GM19463 (cell line): ENCODE measurements around the gene C6orf118.

ENCODE experiments used
- ATAC-seq: cut with Tn5 transposase; IDR thresholded peaks from one replicate; pipeline ENCODE4 v1.9.1; 2021; ENCODE audit warnings: mild to moderate bottlenecking, moderate library complexity; ENCODE audit not compliant: unreplicated experiment

Gene C6orf118

DNA sequence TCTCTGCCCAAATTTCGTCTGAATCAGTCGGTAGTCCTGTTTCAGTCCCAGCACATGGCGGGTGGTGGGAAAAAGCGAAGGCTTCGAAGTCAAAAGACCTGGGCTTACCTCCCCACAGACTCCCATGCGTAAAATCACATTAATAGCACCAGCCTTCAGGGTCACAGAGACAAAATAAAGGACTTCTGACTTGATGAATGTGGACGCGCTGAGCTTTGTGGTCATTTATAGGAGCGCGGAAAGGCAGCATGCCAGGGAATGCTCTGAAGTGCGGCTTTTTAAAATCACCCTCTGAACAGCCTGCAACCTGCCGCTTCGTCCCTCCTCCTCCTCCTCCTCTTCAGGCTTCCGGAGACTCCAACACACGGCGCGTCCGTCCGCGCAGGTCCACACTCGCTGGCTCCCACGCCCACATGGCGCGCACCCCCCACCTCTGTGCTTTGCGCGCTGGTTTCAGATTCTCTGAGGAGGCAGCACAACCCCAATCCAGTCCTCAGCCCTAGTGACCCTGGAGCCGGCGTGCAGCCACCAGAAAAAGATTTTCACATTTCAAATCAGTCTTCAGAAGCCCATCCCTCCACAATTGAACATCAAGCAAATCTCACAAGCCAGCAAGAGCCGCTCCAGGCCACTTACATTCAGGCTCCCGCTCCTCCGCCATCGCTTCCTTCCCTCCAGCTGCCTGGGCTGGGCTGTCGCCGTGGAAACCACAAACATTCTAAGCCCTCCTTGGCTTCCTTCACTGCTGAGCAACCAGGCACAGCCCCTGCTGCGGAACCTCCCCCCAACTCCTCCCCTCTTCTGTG is at the start of gene C6orf118:
Gene C6orf118 (minus strand): TSS at position 680 of the 806 bp plus-strand sequence. CDS start 19 bp downstream, at position 661.
- ATAC-seq = no peak

DNA sequence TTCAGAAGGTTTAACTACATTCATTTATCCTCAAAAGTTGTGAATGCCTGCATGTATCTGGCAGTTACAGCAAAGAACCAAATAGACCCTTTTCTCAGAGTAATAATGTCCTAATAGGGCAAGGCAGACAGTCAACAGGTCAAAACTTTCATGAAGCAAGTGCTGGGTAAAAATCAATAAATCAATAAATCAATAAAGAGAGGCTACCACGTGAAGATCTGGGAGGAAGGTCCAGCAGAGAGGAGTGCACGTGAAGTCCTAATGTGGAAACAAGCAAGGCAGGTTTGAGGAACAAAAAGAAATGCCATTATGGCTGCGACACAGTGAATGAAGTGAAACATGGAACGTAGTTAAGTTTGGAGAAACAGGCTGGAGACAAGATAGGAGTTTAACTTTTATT is 36.3 kb upstream of the C6orf118 start:
- ATAC-seq = no peak

DNA sequence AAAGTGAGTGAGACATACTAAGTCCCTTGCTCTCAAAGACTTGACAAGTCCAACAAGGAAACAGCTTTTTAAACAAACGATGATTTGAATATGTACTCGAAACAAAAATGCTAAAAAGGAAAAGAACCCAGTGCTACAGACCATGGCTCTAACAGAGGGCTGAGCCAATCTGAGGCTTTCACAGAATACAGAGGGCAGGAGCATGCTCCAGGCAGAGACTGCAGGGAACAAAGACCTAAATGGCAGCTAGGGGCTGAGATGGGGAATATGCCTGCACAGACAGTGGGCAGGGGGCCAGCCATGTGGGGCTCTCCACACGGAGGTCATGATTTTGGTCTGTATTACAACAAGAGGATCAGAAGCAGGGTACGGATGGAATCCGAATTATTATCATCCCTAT is 31.1 kb upstream of the C6orf118 start:
- no peak for ATAC-seq

DNA sequence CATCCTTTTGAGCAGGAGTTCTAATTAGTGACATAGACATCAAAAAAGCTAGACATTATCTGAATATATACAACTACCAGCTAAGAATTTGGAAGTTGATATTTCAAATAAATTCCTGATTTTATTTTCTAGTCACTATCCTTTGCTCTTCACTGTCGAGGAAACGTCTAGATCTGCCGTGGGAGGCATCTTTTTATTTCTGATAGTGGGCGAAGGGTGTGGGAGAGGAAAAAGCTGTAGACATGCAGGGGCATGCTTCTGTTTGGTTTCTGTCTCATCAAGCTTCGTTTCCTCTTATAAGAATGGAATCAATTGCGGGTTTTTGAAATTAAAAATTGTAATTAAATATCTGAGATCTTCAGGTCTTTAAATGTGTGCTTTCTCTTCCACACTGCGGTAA is 16.2 kb upstream of the C6orf118 start:
- ATAC-seq = no peak

DNA sequence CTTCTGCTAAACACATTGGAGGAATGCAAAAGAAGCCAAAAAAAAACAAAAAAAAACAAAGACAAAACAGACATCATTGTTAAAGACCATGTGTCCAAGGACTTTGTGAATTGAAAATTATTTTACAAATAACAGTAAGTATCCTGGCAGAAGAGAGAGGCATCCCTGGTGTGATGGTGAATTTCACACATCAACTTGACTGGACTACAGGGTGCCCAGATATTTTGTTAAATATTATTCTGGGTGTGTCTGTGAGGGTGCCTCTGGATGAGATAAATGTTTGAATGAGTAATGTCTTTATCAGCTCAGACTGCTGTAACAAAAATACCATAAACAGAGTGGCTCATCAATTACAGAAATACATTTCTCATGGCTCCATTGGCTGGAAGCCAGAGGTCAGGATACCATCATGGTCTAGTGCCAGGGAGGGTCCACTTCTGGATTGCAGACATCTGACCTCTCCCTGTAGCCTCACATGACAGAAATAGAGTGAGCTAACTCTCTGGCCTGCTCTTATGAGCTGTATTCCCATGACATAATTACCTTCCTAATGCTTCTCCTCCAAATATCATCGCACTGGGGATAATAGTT is 12.2 kb upstream of the C6orf118 start:
- ATAC-seq = no peak

DNA sequence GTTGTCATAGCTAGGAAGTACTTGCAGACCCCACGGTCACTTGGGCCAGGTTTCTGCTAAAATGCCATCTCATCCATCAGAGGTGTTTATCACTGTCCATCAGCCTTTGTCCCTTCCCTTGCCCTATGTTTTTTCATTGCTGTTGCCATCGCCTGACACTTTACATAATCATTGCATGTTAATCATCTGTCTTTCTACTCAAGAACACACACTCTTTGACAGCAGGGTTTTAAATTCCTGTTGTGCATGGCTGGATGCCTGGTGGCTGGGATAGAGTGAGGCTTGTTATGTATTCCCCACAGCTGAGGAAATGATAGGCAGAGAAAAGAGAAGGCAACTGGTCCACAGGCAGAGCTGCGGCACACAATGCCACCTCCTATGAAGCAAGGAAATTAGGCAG is 11.7 kb upstream of the C6orf118 start:
- no peak for ATAC-seq

DNA sequence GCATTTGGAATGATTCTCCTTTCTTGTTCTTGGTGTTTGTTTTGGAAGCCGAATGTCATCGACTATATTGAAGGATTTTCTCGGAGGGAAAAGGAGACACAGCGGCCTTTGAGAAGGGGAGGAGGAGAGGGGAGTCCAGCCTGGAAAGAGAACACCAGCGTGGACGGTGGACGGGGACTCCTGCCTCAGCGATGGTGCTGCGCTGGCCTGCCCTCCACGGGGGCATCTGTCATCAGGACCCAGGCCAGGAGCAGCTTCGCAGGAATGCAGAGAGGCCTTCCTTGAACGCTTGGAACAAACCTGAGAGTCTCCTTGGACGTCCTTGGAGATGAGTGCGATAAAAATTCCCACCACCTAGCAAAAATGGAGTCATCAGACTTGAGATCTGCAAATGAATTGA is 8.3 kb upstream of the C6orf118 start:
- no peak for ATAC-seq

DNA sequence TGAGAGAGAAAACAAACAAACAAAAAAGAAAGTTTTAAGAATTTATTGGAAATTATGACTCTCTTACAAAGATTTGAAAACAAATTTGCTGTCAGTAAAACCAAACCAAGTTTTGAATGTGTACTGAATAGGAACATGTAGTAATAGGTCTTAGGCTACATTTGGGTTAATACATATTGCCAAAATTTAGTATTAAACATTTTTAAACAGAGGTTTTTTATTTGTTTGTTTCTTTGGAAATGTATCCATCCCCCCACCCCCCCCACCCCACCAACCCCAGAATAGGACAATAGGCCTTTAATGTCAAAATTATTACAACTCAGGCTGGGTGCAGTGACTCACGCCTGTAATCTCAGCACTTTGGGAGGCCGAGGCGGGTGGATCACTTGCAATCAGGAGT is 2.5 kb downstream of the C6orf118 start:
- ATAC-seq = no peak

DNA sequence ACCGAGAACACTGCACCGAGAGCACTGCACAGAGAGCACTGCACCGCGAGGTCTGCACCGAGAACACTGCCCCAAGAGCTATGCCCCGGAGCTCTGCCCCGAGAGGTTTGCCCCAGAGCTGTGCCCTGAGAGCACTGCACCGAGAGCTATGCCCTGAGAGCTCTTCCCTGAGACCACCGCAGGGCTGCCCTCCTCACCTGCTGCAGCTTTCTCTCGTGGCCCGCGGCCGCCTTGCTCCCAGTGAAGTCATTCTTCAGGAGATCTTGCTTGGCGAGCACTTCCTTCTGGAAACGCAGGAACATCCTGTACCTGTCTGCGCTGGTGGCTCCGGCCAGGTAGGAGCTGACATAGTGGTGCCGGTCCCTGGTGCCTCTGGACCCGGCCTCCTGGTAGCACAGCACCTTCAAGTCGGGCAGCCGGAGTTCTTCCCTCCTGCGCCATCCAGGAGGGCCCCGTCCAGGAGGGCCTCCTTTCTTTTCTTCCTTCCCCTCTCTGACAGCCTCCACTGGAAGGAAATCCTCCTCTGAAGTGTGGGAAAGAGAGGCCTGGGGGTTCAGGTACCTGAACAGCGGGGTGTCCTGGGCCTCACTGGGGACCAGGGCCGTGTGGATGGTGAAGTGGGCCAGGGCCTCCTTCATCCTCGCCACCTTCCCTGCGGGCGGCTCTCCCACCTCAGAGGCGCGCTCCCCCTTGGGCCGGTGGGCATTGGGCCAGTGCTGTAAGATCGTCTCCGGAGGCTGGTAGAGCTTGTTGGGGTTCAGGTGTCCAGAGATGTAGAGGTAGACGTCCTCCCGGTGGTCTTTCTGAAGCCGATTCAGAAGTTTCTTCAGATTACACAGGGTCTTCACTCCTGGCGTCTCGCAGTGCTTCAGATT is 7.8 kb downstream of the C6orf118 start:
- no peak for ATAC-seq

DNA sequence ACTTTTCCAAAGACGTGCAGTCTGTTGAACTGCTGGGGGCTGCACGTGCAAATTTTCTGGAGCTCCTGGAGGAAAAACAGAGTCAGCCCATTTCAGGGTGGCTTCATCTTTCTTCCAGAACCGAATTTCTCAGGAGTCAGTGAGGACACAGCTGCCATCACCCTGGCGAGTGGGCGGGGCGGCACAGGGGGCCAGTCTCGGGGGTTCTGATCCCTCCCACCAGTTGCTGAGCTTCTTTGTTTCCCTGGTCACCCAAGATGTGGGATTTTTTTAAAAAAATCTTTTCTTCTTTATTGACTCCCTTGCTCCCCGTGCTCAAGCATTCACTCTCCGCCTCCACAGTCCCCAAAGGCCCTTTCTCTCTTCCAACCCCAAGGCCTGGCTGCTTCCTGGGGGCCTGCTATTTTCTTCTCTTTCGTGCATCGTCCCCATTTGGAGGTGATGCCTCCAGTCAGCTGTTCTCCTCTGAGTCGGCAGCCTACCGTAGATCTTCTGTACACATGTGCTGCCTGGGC is 8.9 kb downstream of the C6orf118 start:
- ATAC-seq = no peak

DNA sequence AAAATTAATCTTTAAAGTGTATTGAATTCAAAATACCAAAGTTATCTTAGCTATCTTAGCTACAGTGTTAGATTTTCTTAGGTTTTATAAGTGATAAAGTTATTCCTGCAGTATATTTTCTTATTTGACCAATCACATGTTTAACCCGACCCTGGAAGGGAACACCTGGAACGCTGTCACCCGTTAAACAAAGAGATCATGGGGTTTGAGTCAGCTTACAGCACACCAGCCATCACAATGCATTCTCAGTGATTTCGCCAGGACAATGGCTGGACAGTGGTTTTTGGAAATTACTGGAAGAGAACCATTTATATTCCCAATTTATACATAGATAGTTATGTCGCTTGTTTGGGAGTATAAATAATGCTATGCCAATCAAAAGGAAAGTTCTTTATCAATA is 10.5 kb downstream of the C6orf118 start:
- ATAC-seq = no peak

DNA sequence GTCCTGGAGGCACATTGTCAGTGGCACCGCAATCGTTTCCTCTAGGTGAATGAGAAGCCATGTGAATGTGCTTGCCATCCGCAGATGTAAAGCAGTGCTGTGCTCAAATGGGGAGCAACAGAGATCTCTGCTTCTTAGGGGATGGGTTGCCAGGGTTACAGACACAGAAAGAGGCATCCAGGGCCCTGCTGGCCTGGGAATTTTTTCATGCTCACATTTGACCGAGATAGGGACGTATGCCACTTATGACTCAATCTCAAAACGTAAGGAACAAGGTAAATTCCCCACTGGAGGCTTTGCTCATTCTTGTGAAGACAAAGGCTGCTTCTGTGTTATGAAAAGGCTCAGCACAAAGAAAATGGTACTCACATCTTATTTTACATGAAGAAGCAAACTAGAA is 11.0 kb downstream of the C6orf118 start:
- no peak for ATAC-seq

DNA sequence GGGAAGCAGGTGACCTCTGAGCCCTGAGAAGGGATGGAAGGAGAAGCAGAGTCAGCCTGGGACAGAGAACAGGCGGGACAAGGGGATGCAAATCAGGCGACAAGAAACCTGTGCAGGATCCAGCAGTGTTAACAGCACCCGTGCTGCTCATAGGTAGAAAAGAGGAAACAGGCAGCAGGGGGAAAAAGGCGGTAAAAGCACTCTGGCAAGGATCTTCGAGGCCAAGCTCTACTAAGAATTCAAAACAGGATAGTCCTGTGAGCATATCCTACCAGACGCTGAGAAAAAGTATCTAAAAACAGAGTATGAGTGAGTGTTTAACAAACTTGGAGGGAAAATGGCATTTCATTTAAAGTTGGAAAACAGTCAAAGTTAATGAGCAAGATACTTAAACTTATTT is 16.7 kb downstream of the C6orf118 start:
- no peak for ATAC-seq

DNA sequence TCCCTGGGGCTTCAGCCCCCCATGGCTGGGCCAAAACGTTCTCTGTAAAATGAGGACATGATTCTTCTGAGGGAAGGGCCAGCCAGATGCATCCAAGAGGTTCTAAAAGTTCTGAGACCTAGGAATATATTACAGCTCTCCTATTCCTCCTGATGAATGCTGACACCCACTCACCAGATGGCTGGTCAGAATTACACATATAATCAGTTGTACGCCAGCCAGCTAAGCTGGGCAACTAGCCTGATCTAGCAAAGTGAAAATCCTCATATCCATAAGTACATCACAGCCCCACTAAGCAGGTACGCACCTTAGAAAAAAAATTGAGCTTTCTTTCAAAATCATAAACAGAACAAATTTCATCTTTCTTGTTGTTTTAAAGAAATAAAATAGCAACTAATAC is 34.8 kb downstream of the C6orf118 start:
- no peak for ATAC-seq

DNA sequence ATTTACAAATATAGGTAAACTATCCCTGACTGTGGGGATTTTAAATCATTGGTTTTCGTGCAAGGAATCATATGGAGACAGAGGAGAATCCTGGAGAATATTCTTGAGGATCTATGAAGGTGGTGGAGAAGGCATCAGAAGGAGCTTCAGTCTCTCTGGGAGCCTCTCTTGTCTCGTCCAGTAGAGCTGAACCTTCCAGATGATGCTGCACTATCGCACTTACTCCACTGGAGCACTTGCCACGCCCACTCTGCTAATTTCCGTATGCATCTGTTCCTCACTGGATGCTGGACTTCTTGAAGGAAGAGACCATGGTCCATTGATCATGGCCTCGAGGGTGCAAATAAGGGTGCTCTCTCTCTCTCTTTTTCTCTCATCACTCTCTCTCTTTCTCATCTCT is 36.8 kb downstream of the C6orf118 start:
- no peak for ATAC-seq

DNA sequence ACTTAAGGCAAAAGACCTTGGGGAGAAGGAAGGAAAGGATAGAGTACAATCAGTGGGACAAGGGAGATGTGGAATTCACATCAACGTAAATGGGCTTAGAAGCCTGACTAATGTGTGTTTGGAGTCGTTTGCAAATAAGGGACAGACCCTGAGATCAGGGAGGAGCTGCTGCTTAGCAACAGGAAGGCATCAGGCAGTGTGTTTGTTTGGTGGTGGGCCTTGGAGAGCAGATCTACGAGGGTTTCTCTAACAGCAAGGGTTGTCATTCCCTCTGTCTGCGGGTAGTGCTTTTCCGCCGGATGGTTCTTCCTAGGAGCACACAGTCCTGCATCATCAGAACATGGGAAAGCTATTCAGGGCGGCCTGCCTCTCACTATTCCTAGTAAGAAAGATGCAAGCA is 40.4 kb downstream of the C6orf118 start:
- ATAC-seq = no peak

DNA sequence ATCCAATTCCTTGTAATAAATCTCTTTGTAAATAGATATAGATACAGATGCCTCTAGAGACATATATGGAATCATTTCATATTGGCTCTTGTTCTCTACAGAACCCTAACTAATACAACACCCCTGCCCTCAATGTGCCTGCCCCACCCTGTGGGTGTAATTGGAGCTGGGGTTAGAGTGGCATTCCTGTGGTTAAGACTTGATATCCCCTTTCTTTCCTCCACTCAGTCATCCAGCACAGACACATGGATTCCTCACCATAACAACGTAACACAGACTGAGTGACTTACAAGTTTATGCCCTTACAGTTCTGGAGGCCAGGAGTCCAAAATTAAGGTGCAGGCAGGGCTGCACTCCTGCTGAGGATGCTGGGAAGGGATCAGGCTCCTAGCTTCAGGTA is 42.8 kb downstream of the C6orf118 start:
- ATAC-seq = no peak

DNA sequence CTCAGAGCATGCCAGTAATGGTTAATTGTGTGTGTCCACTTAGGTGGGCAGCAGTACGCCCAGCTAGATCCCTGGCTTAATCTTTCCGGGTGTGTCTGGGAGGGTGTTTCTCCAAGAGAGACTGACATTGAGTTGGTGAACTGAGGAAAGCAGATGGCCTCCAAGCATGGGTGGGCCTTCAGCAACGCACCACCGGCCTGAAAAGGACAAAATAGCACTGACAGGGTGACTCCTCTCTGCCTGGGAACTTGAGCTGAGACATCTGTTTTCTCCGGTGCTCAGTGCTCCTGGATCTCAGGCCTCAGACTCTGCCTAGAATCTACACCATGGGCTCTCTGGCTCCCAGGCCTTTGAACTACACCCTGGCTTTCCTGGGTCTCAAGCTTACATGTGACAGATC is 43.2 kb downstream of the C6orf118 start:
- no peak for ATAC-seq

DNA sequence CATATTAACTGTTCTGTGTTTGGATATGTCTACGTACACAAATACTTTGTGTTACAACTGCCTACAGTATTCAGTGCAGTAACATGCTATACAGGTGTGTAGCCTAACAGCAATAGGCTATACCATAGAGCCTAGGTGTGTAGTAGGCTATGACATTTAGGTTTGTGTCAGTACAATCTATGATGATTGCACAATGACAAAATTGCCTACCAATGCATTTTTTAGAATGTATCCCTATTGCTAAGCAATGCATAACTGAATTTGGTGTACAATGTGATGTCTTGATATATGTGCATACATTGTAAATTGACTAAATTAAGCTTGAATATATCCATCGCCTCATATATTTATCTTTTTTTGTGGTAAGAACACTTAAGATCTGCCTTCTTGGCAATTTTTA is 48.9 kb downstream of the C6orf118 start:
- no peak for ATAC-seq

DNA sequence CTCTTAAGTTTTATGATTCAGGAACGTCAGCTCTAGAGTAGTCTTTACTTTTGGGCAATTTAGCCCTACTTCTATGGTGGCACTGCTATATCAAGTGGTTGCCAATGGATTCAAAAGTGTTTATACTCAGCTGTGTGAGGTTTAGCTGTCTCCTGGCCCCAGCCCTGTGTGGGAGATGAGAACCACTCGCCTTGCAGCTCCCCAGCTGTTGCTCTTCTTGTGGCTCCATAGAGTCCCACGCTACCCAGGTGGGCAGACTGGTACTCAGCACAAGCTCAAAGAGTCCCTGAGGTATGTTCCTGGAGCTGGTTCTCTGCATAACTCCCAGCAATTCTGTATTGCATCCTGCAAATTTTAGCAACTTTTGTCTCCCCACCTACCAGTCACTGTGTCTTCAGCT is 59.6 kb downstream of the C6orf118 start:
- no peak for ATAC-seq

DNA sequence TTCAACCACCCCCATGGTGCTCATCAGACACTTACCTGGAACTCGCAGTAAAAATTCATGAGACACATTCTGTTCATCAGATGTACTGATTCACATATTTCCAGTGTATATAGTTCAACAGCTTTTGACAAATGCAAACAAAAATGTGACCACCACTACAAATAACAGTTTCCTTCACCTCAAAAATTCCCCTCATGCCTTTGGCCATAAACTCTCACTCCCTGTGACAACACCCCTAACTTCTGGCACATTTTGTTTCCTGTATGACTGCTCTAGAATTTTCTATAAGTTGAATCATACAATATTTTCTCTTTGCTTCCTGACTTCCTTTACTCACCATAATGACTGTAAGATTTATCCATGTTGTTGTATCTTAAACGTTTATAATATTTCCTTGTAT is 63.7 kb downstream of the C6orf118 start:
- ATAC-seq = no peak

DNA sequence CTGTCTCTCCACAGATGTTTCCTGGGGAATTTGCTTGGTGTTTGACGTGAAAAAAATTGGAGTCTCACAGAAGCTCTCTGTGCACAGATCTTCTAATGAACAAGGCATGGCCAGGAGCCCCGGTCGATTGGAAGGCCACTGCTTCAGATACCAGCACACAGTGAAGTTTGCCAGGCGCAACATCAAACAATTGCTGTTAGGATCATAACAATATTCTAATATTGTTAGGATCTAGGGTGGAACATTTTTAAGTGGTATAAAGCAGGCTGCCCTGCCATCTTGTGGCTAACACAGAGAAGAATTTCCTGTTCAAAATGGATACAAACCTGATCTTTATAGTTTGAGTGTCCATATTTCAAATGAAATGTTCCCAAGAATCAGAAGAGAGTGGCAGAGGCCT is 64.1 kb downstream of the C6orf118 start:
- no peak for ATAC-seq
